Measurements from ENCODE around the gene SREK1IP1.

SREK1IP1 gene

DNA sequence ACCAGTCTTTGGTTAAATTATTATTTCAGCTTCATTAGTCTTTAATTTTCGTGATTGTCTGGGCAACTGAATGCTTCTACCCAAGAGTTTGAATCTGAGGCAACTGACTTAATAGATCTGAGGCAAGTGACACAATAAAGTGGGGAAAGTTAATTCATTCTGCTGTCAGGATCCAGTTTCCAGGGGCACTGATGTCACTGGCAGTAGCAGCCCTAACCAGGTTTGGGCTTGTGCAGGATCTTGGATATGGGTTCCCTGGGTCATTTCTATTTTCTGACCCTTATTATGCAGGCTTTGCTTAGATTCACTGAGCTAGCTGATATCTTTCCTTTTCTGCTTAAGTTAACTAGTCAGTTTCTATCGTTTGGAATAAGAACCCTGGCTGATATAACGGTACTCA is 9.6 kb downstream of the SREK1IP1 start:
- TF ChIP-seq, protein P1, sequence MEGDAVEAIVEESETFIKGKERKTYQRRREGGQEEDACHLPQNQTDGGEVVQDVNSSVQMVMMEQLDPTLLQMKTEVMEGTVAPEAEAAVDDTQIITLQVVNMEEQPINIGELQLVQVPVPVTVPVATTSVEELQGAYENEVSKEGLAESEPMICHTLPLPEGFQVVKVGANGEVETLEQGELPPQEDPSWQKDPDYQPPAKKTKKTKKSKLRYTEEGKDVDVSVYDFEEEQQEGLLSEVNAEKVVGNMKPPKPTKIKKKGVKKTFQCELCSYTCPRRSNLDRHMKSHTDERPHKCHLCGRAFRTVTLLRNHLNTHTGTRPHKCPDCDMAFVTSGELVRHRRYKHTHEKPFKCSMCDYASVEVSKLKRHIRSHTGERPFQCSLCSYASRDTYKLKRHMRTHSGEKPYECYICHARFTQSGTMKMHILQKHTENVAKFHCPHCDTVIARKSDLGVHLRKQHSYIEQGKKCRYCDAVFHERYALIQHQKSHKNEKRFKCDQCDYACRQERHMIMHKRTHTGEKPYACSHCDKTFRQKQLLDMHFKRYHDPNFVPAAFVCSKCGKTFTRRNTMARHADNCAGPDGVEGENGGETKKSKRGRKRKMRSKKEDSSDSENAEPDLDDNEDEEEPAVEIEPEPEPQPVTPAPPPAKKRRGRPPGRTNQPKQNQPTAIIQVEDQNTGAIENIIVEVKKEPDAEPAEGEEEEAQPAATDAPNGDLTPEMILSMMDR (IDR thresholded peaks at IDR 0.05; ENCODE audit: borderline replicate concordance, control extremely low read depth, extremely low read depth, insufficient read depth, missing control alignments): no peak
- in situ Hi-C loops (cut with MboI; ENCODE audit: low sequenced_read_pairs, unreplicated experiment): no loop called here
- DNase-seq (ENCODE audit: low spot score): no peak

DNA sequence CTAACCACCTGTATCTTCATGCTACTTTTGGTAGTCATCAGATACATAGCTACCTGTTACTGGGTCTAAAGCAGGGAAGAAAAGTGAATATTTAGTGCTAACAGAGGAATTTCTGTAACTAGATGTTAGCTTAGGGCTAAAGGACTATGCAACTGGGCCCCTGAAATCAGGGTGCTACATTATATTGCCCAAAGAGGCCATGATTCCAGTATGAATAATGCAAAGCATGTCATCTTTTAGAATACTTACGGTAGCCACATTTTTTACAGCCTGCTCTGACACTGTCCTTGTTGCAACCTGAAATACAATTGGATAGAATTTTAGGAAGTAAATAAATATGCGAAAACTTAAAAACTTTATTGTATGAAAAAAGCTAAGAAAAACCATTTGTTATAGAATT is 14.4 kb downstream of the SREK1IP1 start:
- in situ Hi-C loops (cut with MboI; ENCODE audit: low sequenced_read_pairs, unreplicated experiment): no loop called here
- DNase-seq (ENCODE audit: low spot score): no peak
- TF ChIP-seq, protein P1 (IDR thresholded peaks at IDR 0.05; ENCODE audit: borderline replicate concordance, control extremely low read depth, extremely low read depth, insufficient read depth, missing control alignments): no peak

DNA sequence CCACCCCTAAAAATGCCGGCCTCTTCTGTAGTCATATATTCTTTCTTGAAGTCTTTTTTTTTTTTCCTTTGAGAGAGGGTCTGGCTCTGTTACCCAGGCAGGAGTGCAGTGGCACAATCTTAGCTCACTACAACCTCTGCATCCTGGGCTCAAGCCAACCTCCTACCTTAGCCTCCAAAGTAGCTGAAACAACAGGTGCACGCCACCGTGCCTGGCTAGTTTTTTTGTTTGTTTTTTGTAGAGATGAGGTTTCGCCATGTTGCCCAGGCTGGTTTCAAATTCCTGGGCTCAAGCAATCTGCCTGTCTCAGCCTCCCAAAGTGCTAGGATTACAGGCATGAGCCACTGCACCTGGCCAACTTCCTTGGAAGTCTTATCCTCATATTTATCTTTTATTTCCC is 19.1 kb downstream of the SREK1IP1 start:
- DNase-seq (ENCODE audit: low spot score): no peak
- in situ Hi-C loops (cut with MboI; ENCODE audit: low sequenced_read_pairs, unreplicated experiment): no loop called here
- TF ChIP-seq, protein P1 (IDR thresholded peaks at IDR 0.05; ENCODE audit: borderline replicate concordance, control extremely low read depth, extremely low read depth, insufficient read depth, missing control alignments): no peak

DNA sequence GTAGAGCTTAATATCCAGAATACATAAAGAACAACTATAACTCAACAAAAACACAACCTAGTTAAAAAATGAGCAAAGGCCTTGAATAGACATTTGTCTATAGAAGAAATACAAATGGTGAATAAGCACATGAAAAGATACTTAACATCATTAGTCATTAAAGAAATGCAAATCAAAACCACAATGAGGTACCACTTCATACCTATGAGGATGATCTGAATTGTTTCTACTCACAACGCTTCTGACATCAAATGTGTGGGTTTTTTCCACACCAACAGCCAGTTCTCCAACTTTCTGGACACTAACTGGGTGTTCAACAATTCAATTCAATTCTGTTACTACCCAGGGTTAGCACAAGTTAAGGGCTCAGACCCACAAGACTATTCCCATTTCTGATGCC is 22.0 kb downstream of the SREK1IP1 start:
- TF ChIP-seq, protein P1 (IDR thresholded peaks at IDR 0.05; ENCODE audit: borderline replicate concordance, control extremely low read depth, extremely low read depth, insufficient read depth, missing control alignments): no peak
- no peak for DNase-seq (ENCODE audit: low spot score)
- in situ Hi-C loops (cut with MboI; ENCODE audit: low sequenced_read_pairs, unreplicated experiment): no loop called here

DNA sequence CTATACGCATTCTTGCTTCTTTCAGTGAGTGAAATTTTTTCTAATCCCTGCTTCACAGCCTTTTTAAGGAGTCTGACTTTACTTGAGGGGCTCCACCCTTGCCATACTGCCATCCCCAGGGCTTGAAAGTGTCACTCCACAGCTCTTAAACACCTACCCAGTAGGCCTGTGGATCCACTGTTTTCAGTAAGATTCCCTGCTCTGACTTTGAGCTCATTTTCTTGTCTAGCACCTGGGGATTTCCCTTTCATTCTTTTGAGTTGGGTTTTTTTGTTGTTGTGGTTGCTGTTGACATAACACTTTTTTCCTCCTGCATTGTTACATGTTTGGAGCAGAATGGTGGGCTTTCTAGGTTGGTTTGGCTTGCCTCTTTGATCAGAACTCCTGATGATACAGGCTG is 23.6 kb downstream of the SREK1IP1 start:
- no peak for DNase-seq (ENCODE audit: low spot score)
- TF ChIP-seq, protein P1 (IDR thresholded peaks at IDR 0.05; ENCODE audit: borderline replicate concordance, control extremely low read depth, extremely low read depth, insufficient read depth, missing control alignments): no peak
- in situ Hi-C loops (cut with MboI; ENCODE audit: low sequenced_read_pairs, unreplicated experiment): no loop called here

DNA sequence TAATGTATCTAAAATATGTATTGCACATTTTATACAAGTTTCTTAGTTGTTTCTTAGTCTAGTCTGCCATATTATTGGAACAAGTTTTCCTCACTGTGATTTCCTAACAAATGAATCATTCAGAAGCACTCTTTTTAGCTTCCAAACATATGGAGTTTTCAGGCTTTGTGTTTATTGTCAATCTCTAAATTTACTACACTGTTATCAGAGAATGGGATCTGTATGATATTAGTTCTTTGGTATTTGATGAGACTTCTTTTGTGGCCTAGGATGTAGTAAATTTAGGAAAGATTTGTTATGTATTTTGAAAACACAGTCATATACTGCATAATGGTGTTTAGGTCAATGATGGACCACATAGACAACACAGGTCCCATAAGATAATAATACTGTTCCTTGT is 25.7 kb downstream of the SREK1IP1 start:
- no peak for DNase-seq (ENCODE audit: low spot score)
- TF ChIP-seq, protein P1 (IDR thresholded peaks at IDR 0.05; ENCODE audit: borderline replicate concordance, control extremely low read depth, extremely low read depth, insufficient read depth, missing control alignments): no peak
- in situ Hi-C loops (cut with MboI; ENCODE audit: low sequenced_read_pairs, unreplicated experiment): no loop called here

DNA sequence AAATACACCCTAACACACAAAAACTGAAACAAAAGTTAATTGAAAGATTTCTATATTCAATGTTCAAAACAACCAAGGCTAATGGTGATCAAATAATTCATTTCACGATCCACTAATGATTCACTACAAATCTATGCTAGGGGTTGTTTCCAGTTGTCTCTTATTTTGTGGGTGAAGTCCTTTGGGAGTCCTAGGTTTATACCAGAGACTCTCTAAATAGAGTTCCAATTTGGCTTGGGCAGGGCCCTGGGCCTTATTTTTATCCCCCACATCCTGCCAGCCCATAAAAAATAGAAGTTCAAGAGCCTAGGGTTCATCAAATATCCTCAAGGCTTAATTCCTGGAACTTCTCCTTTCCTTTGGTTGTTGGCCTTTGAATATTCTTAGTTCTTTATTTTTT is 26.1 kb downstream of the SREK1IP1 start:
- in situ Hi-C loops (cut with MboI; ENCODE audit: low sequenced_read_pairs, unreplicated experiment): no loop called here
- no peak for DNase-seq (ENCODE audit: low spot score)
- TF ChIP-seq, protein P1 (IDR thresholded peaks at IDR 0.05; ENCODE audit: borderline replicate concordance, control extremely low read depth, extremely low read depth, insufficient read depth, missing control alignments): no peak
